Measurements from ENCODE around the gene CYFIP1. TPM values are rescaled to one million over a fixed set of nuclear protein-coding genes. Genes with fewer than 3 reads are reported as not detected.

CYFIP1 gene
- total and polyA plus RNA-seq, 11 donors, result 7.6 to 111 (median 32.8) TPM

DNA sequence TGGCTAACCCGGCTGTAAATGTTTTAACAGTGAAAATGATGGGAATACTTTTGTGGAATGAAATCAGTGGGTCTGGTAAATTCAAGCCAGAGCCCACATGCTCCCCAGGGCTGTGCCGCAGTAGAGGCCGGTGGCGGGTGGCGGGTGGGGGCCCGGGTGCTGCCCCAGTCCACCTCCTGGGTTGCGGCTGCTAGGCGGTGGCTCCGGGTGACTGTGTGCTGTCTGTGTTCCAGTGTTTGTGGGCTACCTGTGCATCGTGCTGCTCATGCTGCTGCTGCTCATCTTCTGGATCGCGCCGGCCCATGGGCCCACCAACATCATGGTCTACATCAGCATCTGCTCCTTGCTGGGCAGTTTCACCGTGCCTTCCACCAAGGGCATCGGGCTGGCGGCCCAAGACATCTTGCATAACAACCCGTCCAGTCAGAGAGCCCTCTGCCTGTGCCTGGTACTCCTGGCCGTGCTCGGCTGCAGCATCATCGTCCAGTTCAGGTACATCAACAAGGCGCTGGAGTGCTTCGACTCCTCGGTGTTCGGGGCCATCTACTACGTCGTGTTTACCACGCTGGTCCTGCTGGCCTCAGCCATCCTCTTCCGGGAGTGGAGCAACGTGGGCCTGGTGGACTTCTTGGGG, 156.6 kb downstream of the CYFIP1 start:
- Histone ChIP-seq H3K27me3 (no peaks in the 10 kb centered on the region), H3K36me3 (peaks cover 0 to 88% (median 58%) of the 10 kb centered on the region in 9 donors), H3K9me3 (no peaks in the 10 kb centered on the region), H3K4me3 (no peak overlapping the region), H3K4me1 (no peaks in the 10 kb centered on the region), H3K27ac (no peak overlapping the region)
- ATAC-seq, result no peak
- intact Hi-C loops (cut with DNase I), result no loop called here
- 93 to 99% (median 95%) methylated on average over 22 to 29 of the region's 29 CpGs for WGBS, 4 donors
- no peak for DNase-seq
- TF ChIP-seq, protein P1, sequence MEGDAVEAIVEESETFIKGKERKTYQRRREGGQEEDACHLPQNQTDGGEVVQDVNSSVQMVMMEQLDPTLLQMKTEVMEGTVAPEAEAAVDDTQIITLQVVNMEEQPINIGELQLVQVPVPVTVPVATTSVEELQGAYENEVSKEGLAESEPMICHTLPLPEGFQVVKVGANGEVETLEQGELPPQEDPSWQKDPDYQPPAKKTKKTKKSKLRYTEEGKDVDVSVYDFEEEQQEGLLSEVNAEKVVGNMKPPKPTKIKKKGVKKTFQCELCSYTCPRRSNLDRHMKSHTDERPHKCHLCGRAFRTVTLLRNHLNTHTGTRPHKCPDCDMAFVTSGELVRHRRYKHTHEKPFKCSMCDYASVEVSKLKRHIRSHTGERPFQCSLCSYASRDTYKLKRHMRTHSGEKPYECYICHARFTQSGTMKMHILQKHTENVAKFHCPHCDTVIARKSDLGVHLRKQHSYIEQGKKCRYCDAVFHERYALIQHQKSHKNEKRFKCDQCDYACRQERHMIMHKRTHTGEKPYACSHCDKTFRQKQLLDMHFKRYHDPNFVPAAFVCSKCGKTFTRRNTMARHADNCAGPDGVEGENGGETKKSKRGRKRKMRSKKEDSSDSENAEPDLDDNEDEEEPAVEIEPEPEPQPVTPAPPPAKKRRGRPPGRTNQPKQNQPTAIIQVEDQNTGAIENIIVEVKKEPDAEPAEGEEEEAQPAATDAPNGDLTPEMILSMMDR (IDR thresholded peaks at IDR 0.05), result no peak
- TF ChIP-seq POLR2A (IDR thresholded peaks at IDR 0.05), result no peak

DNA sequence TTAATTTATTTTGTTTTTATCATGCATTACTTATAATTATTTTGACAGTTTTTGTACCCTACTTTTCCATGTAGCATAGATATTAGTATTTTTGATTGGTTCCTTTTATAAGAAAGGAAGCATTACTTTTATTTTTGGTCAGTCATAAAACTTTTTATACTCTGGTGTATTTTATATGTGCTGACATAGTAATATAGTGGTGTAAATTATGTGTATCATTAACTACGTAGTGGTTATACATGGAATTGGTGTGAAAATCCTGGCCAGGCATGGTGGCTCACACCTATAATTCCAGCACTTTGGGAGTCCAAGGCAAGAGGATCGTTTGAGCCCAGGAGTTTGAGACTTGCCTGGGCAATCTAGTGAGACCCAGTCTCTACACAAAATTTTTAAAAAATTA, 160.5 kb downstream of the CYFIP1 start:
- TF ChIP-seq, protein P1 (IDR thresholded peaks at IDR 0.05), result no peak
- no peak for TF ChIP-seq POLR2A (IDR thresholded peaks at IDR 0.05)
- no peak overlapping the region for H3K27ac ChIP-seq

More for the DNA sequence above, 160.5 kb downstream of the CYFIP1 start:
- no peak overlapping the region for H3K4me3 ChIP-seq
- peaks cover 0 to 59% (median 33%) of the 10 kb centered on the region in 9 donors for H3K36me3 ChIP-seq
- WGBS, 4 donors, result 87 to 96% (median 88%) methylated on average over 2 of the region's 2 CpGs
- H3K4me1 ChIP-seq, result no peaks in the 10 kb centered on the region
- H3K9me3 ChIP-seq, result no peaks in the 10 kb centered on the region
- ATAC-seq, result no peak
- no peaks in the 10 kb centered on the region for H3K27me3 ChIP-seq
- DNase-seq, result no peak
- intact Hi-C loops (cut with DNase I), result loop anchor here in 1 of 10 donors (2.0 kb wide), 1 partner anchor 25 kb away; no protein-coding TSS in a partner anchor

Other genes with a start within 250 kb of the CYFIP1 start
- 1 to 10 TPM; 3.4 to 7.2 (median 6.4) TPM for gene NIPA1, start 193.7 kb downstream of the CYFIP1 start, total RNA-seq
- gene NIPA1, start 193.7 kb downstream of the CYFIP1 start, polyA plus RNA-seq, result 1 to 10 TPM; 2.1 to 8.6 TPM
- gene NIPA2, start 141.7 kb downstream of the CYFIP1 start, total RNA-seq, result 10 to 100 TPM; 17.4 to 32.4 (median 20.6) TPM
- gene NIPA2, start 141.7 kb downstream of the CYFIP1 start, polyA plus RNA-seq, result 10 to 100 TPM in 1 of 2 donors, 1 to 10 TPM in 1; 5.3 to 47.0 TPM
- 10 to 100 TPM in 7 of 9 donors, 1 to 10 TPM in 2; 9.5 to 14.7 (median 13.2) TPM for gene TUBGCP5, start 59.2 kb upstream of the CYFIP1 start, total RNA-seq
- 1 to 10 TPM; 4.7 to 5.0 TPM for gene TUBGCP5, start 59.2 kb upstream of the CYFIP1 start, polyA plus RNA-seq
- not detected for gene GOLGA6L1, start 156.5 kb upstream of the CYFIP1 start, total RNA-seq
- gene GOLGA6L1, start 156.5 kb upstream of the CYFIP1 start, polyA plus RNA-seq, result not detected

All from heart left ventricle (tissue), 16 donors.